IMR-90 (cell line): Measurements from ENCODE around the gene ALDH1B1. TPM values are rescaled to one million over a fixed set of nuclear protein-coding genes. Genes with fewer than 3 reads are reported as not detected.

ENCODE experiments used
- ATAC-seq: fragments of 200-7000 bp; cut with Tn5 transposase; 2 replicates; pipeline ENCODE4 v1.9.1; 2020; ENCODE audit warnings: low read depth, mild to moderate bottlenecking, moderate library complexity
- BruUV-seq: library from RNA; stranded (reverse); fragments of 400-500 nt; replicated peaks from 2 replicates; lab custom pipeline; 2021; lab: Mats Ljungman, UMichigan
- CTCF ChIA-PET: fragments of 300-600 bp; formaldehyde crosslinking; extraction: SDS; loops from one replicate; lab custom pipeline; 2021; ENCODE audit warnings: antibody characterized with exemption; lab: Yijun Ruan, JAX
- POLR2A ChIA-PET: fragments of 300-600 bp; sonication (Branson Sonifier 250); formaldehyde crosslinking; loops from one replicate; lab custom pipeline; 2022; ENCODE audit warnings: antibody characterized with exemption; ENCODE audit not compliant: unreplicated experiment; lab: Charles Lee
- DNase-seq: peaks from one replicate; pipeline ENCODE4 v3.0.0; 2013
- H2AFZ ChIP-seq: replicated peaks from 2 replicates; pipeline ENCODE3; 2013; ENCODE audit warnings: low read length, mild to moderate bottlenecking; ENCODE audit not compliant: poor library complexity
- H2AK5ac ChIP-seq: 2 replicates; pipeline ENCODE4 v1.6.1; 2013; ENCODE audit warnings: low read depth, low read length, inconsistent platforms
- H2AK9ac ChIP-seq: replicated peaks from 2 replicates; pipeline ENCODE3; 2013; ENCODE audit warnings: mild to moderate bottlenecking, low read depth, low read length, moderate library complexity; ENCODE audit not compliant: poor library complexity
- H2BK120ac ChIP-seq: 2 replicates; pipeline ENCODE4 v1.6.1; 2013; ENCODE audit warnings: low read depth, low read length, inconsistent platforms
- H2BK15ac ChIP-seq: 3 replicates; pipeline ENCODE4 v1.6.1; 2013; ENCODE audit warnings: low read depth, low read length, inconsistent platforms
- H2BK20ac ChIP-seq: 2 replicates; pipeline ENCODE4 v1.6.1; 2013; ENCODE audit warnings: low read depth, mild to moderate bottlenecking, inconsistent platforms, low read length, moderate library complexity
- H2BK5ac ChIP-seq: 2 replicates; pipeline ENCODE4 v1.6.1; 2013; ENCODE audit warnings: mild to moderate bottlenecking, low read depth, low read length, inconsistent platforms; ENCODE audit not compliant: poor library complexity, severe bottlenecking
- H3K14ac ChIP-seq: replicated peaks from 2 replicates; pipeline ENCODE4 v1.6.1; 2013; ENCODE audit warnings: low read depth, low read length, inconsistent platforms
- H3K18ac ChIP-seq: 2 replicates; pipeline ENCODE4 v1.6.1; 2013; ENCODE audit warnings: low read depth, low read length, control low read depth
- H3K23ac ChIP-seq: 2 replicates; pipeline ENCODE4 v1.6.1; 2013; ENCODE audit warnings: low read depth, low read length, inconsistent platforms
- H3K27ac ChIP-seq: 2 replicates; pipeline ENCODE4 v1.5.1; 2013; ENCODE audit warnings: mild to moderate bottlenecking, control low read depth, low read length; ENCODE audit not compliant: insufficient read depth
- H3K27me3 ChIP-seq: 2 replicates; pipeline ENCODE4 v1.6.1; 2013; ENCODE audit warnings: low read length; ENCODE audit not compliant: control insufficient read depth, insufficient read depth
- H3K36me3 ChIP-seq: 2 replicates; pipeline ENCODE4 v1.6.1; 2013; ENCODE audit warnings: low read length, mixed read lengths; ENCODE audit not compliant: control insufficient read depth, insufficient read depth
- H3K4ac ChIP-seq: 2 replicates; pipeline ENCODE4 v1.6.1; 2013; ENCODE audit warnings: low read depth, low read length, inconsistent platforms
- H3K4me1 ChIP-seq: 2 replicates; pipeline ENCODE4 v1.6.1; 2013; ENCODE audit warnings: low read length, mixed read lengths; ENCODE audit not compliant: control insufficient read depth, insufficient read depth
- H3K4me2 ChIP-seq: 2 replicates; pipeline ENCODE4 v1.6.1; 2013; ENCODE audit warnings: low read depth, mild to moderate bottlenecking, control low read depth, low read length, moderate library complexity
- H3K4me3 ChIP-seq: 2 replicates; pipeline ENCODE4 v1.5.1; 2013; ENCODE audit warnings: low read depth, mild to moderate bottlenecking, control low read depth, low read length, moderate library complexity; ENCODE audit not compliant: insufficient read depth
- H3K56ac ChIP-seq: 2 replicates; pipeline ENCODE4 v1.6.1; 2013; ENCODE audit warnings: low read length, inconsistent platforms; ENCODE audit not compliant: insufficient read depth; ENCODE audit errors: extremely low read depth
- H3K79me1 ChIP-seq, 2 experiments: 2 replicates each; pipeline ENCODE4 v1.6.1; 2013; ENCODE audit warnings: low read length in 2 of 2, inconsistent platforms in 1 of 2, low read depth in 1 of 2
- H3K9ac ChIP-seq: 2 replicates; pipeline ENCODE4 v1.6.1; 2013; ENCODE audit warnings: low read depth, low read length, control low read depth
- H3K9me1 ChIP-seq: 2 replicates; pipeline ENCODE4 v1.6.1; 2013; ENCODE audit warnings: low read length, inconsistent platforms; ENCODE audit not compliant: insufficient read depth
- H3K9me3 ChIP-seq: 2 replicates; pipeline ENCODE4 v1.6.1; 2013; ENCODE audit warnings: low read length; ENCODE audit not compliant: control insufficient read depth, insufficient read depth
- H4K20me1 ChIP-seq: 2 replicates; pipeline ENCODE4 v1.6.1; 2013; ENCODE audit warnings: low read length, inconsistent platforms; ENCODE audit not compliant: insufficient read depth
- H4K5ac ChIP-seq: 2 replicates; pipeline ENCODE4 v1.6.1; 2013; ENCODE audit warnings: mild to moderate bottlenecking, low read depth, low read length, control low read depth
- H4K8ac ChIP-seq, 2 experiments: 2 replicates each; pipeline ENCODE4 v1.6.1; 2013; ENCODE audit warnings: low read depth in 2 of 2, low read length in 2 of 2, control low read depth in 1 of 2, inconsistent platforms in 1 of 2
- H4K91ac ChIP-seq: 2 replicates; pipeline ENCODE4 v1.6.1; 2013; ENCODE audit warnings: low read depth, low read length, inconsistent platforms; ENCODE audit not compliant: insufficient read depth
- BHLHE40 ChIP-seq: fragments of 150-350 bp; IDR thresholded peaks from 2 replicates; pipeline ENCODE4 v1.6.1; 2016; ENCODE audit warnings: mild to moderate bottlenecking, low read depth, low read length
- CEBPB ChIP-seq: IDR thresholded peaks from 2 replicates; pipeline ENCODE4 v1.6.1; 2012; ENCODE audit warnings: low read depth, low read length, improper control_type of control experiment
- CHD1 ChIP-seq: IDR thresholded peaks from 2 replicates; pipeline ENCODE4 v1.6.1; 2012; ENCODE audit warnings: low read depth, low read length, improper control_type of control experiment
- MAFK ChIP-seq: IDR thresholded peaks from 2 replicates; pipeline ENCODE4 v1.6.1; 2012; ENCODE audit warnings: low read depth, low read length, improper control_type of control experiment
- POLR2A ChIP-seq: IDR thresholded peaks from 2 replicates; pipeline ENCODE4 v1.6.1; 2012; ENCODE audit warnings: mild to moderate bottlenecking, low read depth, low read length
- RAD21 ChIP-seq: IDR thresholded peaks from 2 replicates; pipeline ENCODE4 v1.6.1; 2012; ENCODE audit warnings: low read length, improper control_type of control experiment
- SMC3 ChIP-seq: fragments of 150-350 bp; IDR thresholded peaks from 2 replicates; pipeline ENCODE4 v1.6.1; 2016; ENCODE audit warnings: low read depth, mild to moderate bottlenecking, antibody characterized with exemption, low read length, moderate library complexity
- USF2 ChIP-seq: fragments of 150-350 bp; IDR thresholded peaks from 2 replicates; pipeline ENCODE4 v1.6.1; 2017; ENCODE audit warnings: mild to moderate bottlenecking, antibody characterized with exemption, low read length, low read depth
- WGBS, 2 experiments: methylation state at CpG; one replicate each; pipeline versions ENCODE4 v1.1.5 to v1.1.7; 2013; ENCODE audit warnings: missing lambda C conversion rate in 2 of 2; ENCODE audit not compliant: insufficient read length in 1 of 2; ENCODE audit errors: extremely low coverage in 2 of 2; 5-methylcytosine and 5-hydroxymethylcytosine counted together
- dilution Hi-C: fragments of 300-500 bp; cut with HindIII; formaldehyde crosslinking; loops from one replicate; pipeline ENCODE4 v1.14.3; 2018; ENCODE audit warnings: low sequenced_read_pairs; ENCODE audit not compliant: unreplicated experiment
- in situ Hi-C: fragments of 300-500 bp; cut with MboI; formaldehyde crosslinking; loops from 3 replicates; pipeline ENCODE4 v1.14.3; 2019; ENCODE audit warnings: low sequenced_read_pairs, inconsistent platforms, mixed read lengths
- intact Hi-C: fragments of 100-400 bp; cut with micrococcal nuclease; formaldehyde crosslinking; loops from 2 replicates; pipeline ENCODE4 v1.10.0; 2022
- polyA plus RNA-seq, 3 experiments: library from polyadenylated mRNA; depleted of rRNA; stranded (reverse); fragments of >200 nt; gene quantifications; 2 replicates each; pipeline ENCODE4 v1.2.3, GENCODE V29; 2012; ENCODE audit warnings: low replicate concordance in 1 of 3
- total RNA-seq: library from RNA; depleted of rRNA; stranded (reverse); fragments of >200 nt; gene quantifications from 2 replicates; pipeline ENCODE4 v1.2.3, GENCODE V29; 2012; rRNA removed

The ALDH1B1 gene
- total and polyA plus RNA-seq, 2 of the 4 experiments (the other 2 are of a cell fraction): 29.6 to 37.6 TPM

DNA sequence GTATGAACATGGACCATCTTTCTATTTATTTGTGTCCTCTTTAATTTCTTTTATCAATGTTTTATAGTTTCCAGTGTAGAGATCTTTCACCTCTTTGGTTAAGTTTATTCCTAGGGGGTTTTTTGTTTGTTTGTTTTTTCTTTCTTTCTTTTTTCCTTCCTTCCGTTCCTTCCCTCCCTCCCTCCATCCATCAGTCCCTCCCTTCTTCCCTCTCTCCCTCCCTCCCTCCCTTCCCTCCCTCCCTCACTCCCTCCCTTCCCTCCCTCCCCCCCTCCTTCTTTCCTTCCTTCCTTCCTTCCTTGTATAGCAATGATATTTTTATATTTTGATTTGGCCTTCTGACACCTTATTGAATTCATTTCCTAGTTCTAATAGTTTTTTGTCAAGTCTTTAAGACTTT, 55.2 kb downstream of the ALDH1B1 start:
- CTCF ChIA-PET: no interaction called here
- no peak overlapping the region for H2BK120ac ChIP-seq
- intact Hi-C loops: loop anchor here (5.0 kb wide), 1 partner anchor 75 kb away; no protein-coding TSS in a partner anchor
- H3K56ac ChIP-seq: no peak overlapping the region
- POLR2A ChIA-PET: no interaction called here
- no peak overlapping the region for H3K23ac ChIP-seq
- no peak overlapping the region for H4K8ac ChIP-seq
- no peak overlapping the region for H4K5ac ChIP-seq
- no peaks in the 10 kb centered on the region for H4K20me1 ChIP-seq
- no peak overlapping the region for H3K4ac ChIP-seq
- no peak overlapping the region for H2AFZ ChIP-seq
- H3K9ac ChIP-seq: no peak overlapping the region
- H2AK9ac ChIP-seq: no peak overlapping the region
- no peak overlapping the region for H2BK5ac ChIP-seq
- TF ChIP-seq SMC3 (no peak), BHLHE40 (no peak), MAFK (no peak), USF2 (no peak), CEBPB (no peak), CHD1 (no peak), RAD21 (no peak), POLR2A (no peak)
- ATAC-seq (no peak), DNase-seq (no peak)
- 0 out of 2 replicates have a peak, but pooled peaks cover 5% of the 10 kb centered on the region for H3K9me1 ChIP-seq
- dilution Hi-C loops: no loop called here
- no peak overlapping the region for H2BK20ac ChIP-seq
- H3K79me1 ChIP-seq: no peaks in the 10 kb centered on the region
- H3K18ac ChIP-seq: no peak overlapping the region
- no peak overlapping the region for H3K4me3 ChIP-seq
- no peak overlapping the region for H3K27ac ChIP-seq
- BruUV-seq: no TSS peak
- no peak overlapping the region for H2BK15ac ChIP-seq
- H4K91ac ChIP-seq: no peak overlapping the region
- in situ Hi-C loops: no loop called here
- no peak overlapping the region for H2AK5ac ChIP-seq
- no peak overlapping the region for H3K14ac ChIP-seq
- H3K9me3 ChIP-seq: no peaks in the 10 kb centered on the region
- H3K4me2 ChIP-seq: no peak overlapping the region
- no peaks in the 10 kb centered on the region for H3K36me3 ChIP-seq
- WGBS, 2 experiments: no CpG with 5 or more reads among the region's 1 CpG
- H3K4me1 ChIP-seq: peaks cover 2% of the 10 kb centered on the region; the same call in 1 of the 2 replicates
- H3K27me3 ChIP-seq: no peaks in the 10 kb centered on the region

Other genes starting within 250 kb of the ALDH1B1 start
- gene IGFBPL1, start 31.8 kb downstream of the ALDH1B1 start, total RNA-seq: under 0.01 TPM in 1 of 2 replicates, not detected in the other
- not detected in 2 replicates for gene IGFBPL1, start 31.8 kb downstream of the ALDH1B1 start, polyA plus RNA-seq (2012; rRNA removed)
- gene ANKRD18A, start 227.9 kb downstream of the ALDH1B1 start, total RNA-seq: not detected in 2 replicates
- not detected in 2 replicates for gene ANKRD18A, start 227.9 kb downstream of the ALDH1B1 start, polyA plus RNA-seq (2012; rRNA removed)